Mesendoderm (in vitro differentiated cells): Measurements from ENCODE around the gene LGALSL.
"Not testable (repeated sequence)": the region's sequence is repeated elsewhere in the genome, so short reads cannot be mapped to it uniquely, and the experiment has no call there.

Experiments
- DNase-seq: peaks from one replicate; pipeline ENCODE4 v3.0.0; 2013
- H2AK5ac ChIP-seq: 2 replicates; pipeline ENCODE4 v1.6.1; 2013; ENCODE audit warnings: low read length, inconsistent platforms
- H2BK120ac ChIP-seq: 2 replicates; pipeline ENCODE4 v1.6.1; 2013; ENCODE audit warnings: low read depth, mild to moderate bottlenecking, low read length, moderate library complexity, mixed read lengths
- H2BK15ac ChIP-seq: replicated peaks from 2 replicates; pipeline ENCODE4 v1.6.1; 2013; ENCODE audit warnings: low read depth, mild to moderate bottlenecking, moderate library complexity
- H2BK5ac ChIP-seq: 2 replicates; pipeline ENCODE4 v1.6.1; 2013; ENCODE audit warnings: low read length, inconsistent platforms
- H3K18ac ChIP-seq: 2 replicates; pipeline ENCODE4 v1.6.1; 2013; ENCODE audit warnings: mild to moderate bottlenecking, low read length, mixed read lengths
- H3K23ac ChIP-seq: one replicate; pipeline ENCODE4 v1.6.1; 2013; ENCODE audit warnings: low read length
- H3K27ac ChIP-seq: 2 replicates; pipeline ENCODE4 v1.5.1; 2013; ENCODE audit warnings: low read depth, mild to moderate bottlenecking, inconsistent platforms, low read length, moderate library complexity
- H3K27me3 ChIP-seq: 2 replicates; pipeline ENCODE4 v1.6.1; 2013; ENCODE audit warnings: low read length, control low read depth, mild to moderate bottlenecking, inconsistent platforms; ENCODE audit not compliant: insufficient read depth, poor library complexity
- H3K36me3 ChIP-seq: 2 replicates; pipeline ENCODE4 v1.6.1; 2013; ENCODE audit warnings: low read length, inconsistent platforms; ENCODE audit not compliant: control insufficient read depth, insufficient read depth
- H3K4ac ChIP-seq: one replicate; pipeline ENCODE4 v1.6.1; 2013; ENCODE audit warnings: low read depth, mild to moderate bottlenecking, low read length, moderate library complexity
- H3K4me1 ChIP-seq: 2 replicates; pipeline ENCODE4 v1.6.1; 2013; ENCODE audit warnings: low read depth, low read length, inconsistent platforms; ENCODE audit not compliant: control insufficient read depth
- H3K4me2 ChIP-seq: 2 replicates; pipeline ENCODE4 v1.6.1; 2013; ENCODE audit warnings: low read length
- H3K4me3 ChIP-seq: 2 replicates; pipeline ENCODE4 v1.5.1; 2013; ENCODE audit warnings: mild to moderate bottlenecking, low read length
- H3K56ac ChIP-seq: one replicate; pipeline ENCODE4 v1.6.1; 2013; ENCODE audit warnings: low read length
- H3K79me1 ChIP-seq: 2 replicates; pipeline ENCODE4 v1.6.1; 2013; ENCODE audit warnings: low read length, inconsistent platforms
- H3K79me2 ChIP-seq: 2 replicates; pipeline ENCODE4 v1.6.1; 2013; ENCODE audit warnings: mild to moderate bottlenecking, low read length; ENCODE audit not compliant: control insufficient read depth, insufficient read depth
- H3K9ac ChIP-seq: 2 replicates; pipeline ENCODE4 v1.6.1; 2013; ENCODE audit warnings: low read length, inconsistent platforms
- H4K5ac ChIP-seq: one replicate; pipeline ENCODE4 v1.6.1; 2013; ENCODE audit warnings: low read length
- H4K8ac ChIP-seq: one replicate; pipeline ENCODE4 v1.6.1; 2013; ENCODE audit warnings: low read depth, mild to moderate bottlenecking, control low read depth, low read length, moderate library complexity
- WGBS: extraction: QIAGEN DNeasy Blood & Tissue Kit; methylation state at CpG from one replicate; pipeline ENCODE4 v1.1.7; 2013; ENCODE audit warnings: low lambda C conversion rate, missing lambda C conversion rate; ENCODE audit not compliant: insufficient coverage; ENCODE audit errors: extremely low coverage; 5-methylcytosine and 5-hydroxymethylcytosine counted together

LGALSL gene

GRCh38 chr2:64445970-64446369 lies 8.0 kb upstream of the LGALSL start:
- not testable (repeated sequence) for H3K79me1 ChIP-seq, H2AK5ac ChIP-seq, H3K4ac ChIP-seq, H3K27me3 ChIP-seq, H3K9ac ChIP-seq, H3K18ac ChIP-seq, H2BK5ac ChIP-seq, H2BK120ac ChIP-seq, H3K4me1 ChIP-seq, H3K79me2 ChIP-seq, DNase-seq, H2BK15ac ChIP-seq, H3K56ac ChIP-seq, H3K4me2 ChIP-seq, H3K23ac ChIP-seq, H3K36me3 ChIP-seq, H3K27ac ChIP-seq, H4K5ac ChIP-seq, H4K8ac ChIP-seq, H3K4me3 ChIP-seq

- Histone ChIP-seq H3K4me2 (no peak overlapping the region), H3K36me3 (no peaks in the 10 kb centered on the region), H3K79me1 (no peaks in the 10 kb centered on the region), H4K8ac (no peak overlapping the region), H3K4me1 (no peaks in the 10 kb centered on the region), H2BK15ac (no peak overlapping the region), H3K4me3 (no peak overlapping the region), H3K9ac (no peak overlapping the region), H3K27ac (no peak overlapping the region), H3K23ac (no peak overlapping the region), H2BK120ac (no peak overlapping the region), H3K79me2 (no peaks in the 10 kb centered on the region), H3K18ac (no peak overlapping the region), H2AK5ac (no peak overlapping the region), H3K4ac (no peak overlapping the region), H3K27me3 (no peaks in the 10 kb centered on the region), H3K56ac (no peak overlapping the region), H4K5ac (no peak overlapping the region), H2BK5ac (no peak overlapping the region)
- no peak for DNase-seq
- WGBS, result no CpG with 5 or more reads among the region's 2 CpGs
Observed at GRCh38 chr2:64447317-64448040, 6.5 kb upstream of the LGALSL start.

DNA sequence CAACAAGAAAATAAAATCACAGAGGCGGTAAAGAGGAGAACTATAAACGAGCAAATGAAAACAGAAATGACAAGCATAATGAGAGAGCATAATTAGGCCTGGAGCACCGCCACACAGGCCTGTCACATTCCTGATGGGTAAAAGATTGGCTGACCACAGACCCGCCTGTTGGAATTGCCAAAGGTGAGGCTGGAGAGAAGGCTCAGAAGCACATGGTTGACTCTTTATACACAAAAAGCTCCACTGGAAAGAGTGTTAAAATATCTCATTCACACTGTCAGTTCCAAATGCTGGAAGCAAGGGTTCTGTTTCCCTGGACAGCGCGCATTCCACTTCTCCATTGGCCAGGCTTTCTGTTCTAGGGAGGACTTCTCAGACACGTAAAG lies 5.9 kb upstream of the LGALSL start:
- no CpG with 5 or more reads among the region's 7 CpGs for WGBS

DNA sequence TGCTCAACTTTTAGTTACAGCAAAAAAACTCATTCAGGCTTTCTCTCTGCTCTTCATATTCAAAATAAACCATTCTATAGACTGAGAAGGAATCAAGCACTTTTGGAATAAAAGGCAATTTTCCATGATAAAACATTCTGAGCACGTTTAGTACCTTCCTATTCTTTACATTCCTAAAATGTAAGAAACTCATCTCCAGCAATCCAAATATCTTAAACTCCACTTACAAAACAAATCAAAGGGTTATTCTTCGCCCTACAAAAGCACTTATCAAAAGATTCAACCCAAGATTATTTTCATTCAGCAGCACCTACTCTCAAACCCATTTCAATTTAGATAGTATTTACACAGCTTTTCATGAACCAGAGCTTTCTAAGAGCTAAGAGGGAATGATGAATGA lies 2.9 kb upstream of the LGALSL start:
- no peaks in the 10 kb centered on the region for H3K27me3 ChIP-seq
- H3K79me1 ChIP-seq, result no peaks in the 10 kb centered on the region
- H2BK5ac ChIP-seq, result no peak overlapping the region
- WGBS, result 100% methylated on average over 1 of the region's 2 CpGs
- H2BK120ac ChIP-seq, result no peak overlapping the region
- H3K18ac ChIP-seq, result no peak overlapping the region
- H3K56ac ChIP-seq, result no peak overlapping the region
- H3K79me2 ChIP-seq, result no peaks in the 10 kb centered on the region
- no peak overlapping the region for H3K4me3 ChIP-seq
- DNase-seq, result no peak
- H3K36me3 ChIP-seq, result no peaks in the 10 kb centered on the region
- no peak overlapping the region for H3K4me2 ChIP-seq
- no peak overlapping the region for H4K8ac ChIP-seq
- no peak overlapping the region for H2BK15ac ChIP-seq
- H3K4ac ChIP-seq, result no peak overlapping the region
- H3K27ac ChIP-seq, result no peak overlapping the region
- H3K23ac ChIP-seq, result no peak overlapping the region
- no peak overlapping the region for H4K5ac ChIP-seq
- H2AK5ac ChIP-seq, result no peak overlapping the region
- H3K4me1 ChIP-seq, result peaks cover 2% of the 10 kb centered on the region
- no peak overlapping the region for H3K9ac ChIP-seq

More for the DNA sequence above, 5.9 kb upstream of the LGALSL start:
- Histone ChIP-seq H3K4me3 (no peak overlapping the region), H2BK15ac (no peak overlapping the region), H2BK5ac (no peak overlapping the region), H3K79me1 (no peaks in the 10 kb centered on the region), H2BK120ac (no peak overlapping the region), H3K23ac (no peak overlapping the region), H3K4me2 (no peak overlapping the region), H3K4me1 (no peaks in the 10 kb centered on the region), H3K79me2 (no peaks in the 10 kb centered on the region), H4K5ac (no peak overlapping the region), H3K9ac (no peak overlapping the region), H3K36me3 (no peaks in the 10 kb centered on the region), H3K27ac (no peak overlapping the region), H3K56ac (no peak overlapping the region), H3K18ac (no peak overlapping the region), H3K27me3 (no peaks in the 10 kb centered on the region), H4K8ac (no peak overlapping the region), H3K4ac (no peak overlapping the region), H2AK5ac (no peak overlapping the region)
- no peak for DNase-seq

DNA sequence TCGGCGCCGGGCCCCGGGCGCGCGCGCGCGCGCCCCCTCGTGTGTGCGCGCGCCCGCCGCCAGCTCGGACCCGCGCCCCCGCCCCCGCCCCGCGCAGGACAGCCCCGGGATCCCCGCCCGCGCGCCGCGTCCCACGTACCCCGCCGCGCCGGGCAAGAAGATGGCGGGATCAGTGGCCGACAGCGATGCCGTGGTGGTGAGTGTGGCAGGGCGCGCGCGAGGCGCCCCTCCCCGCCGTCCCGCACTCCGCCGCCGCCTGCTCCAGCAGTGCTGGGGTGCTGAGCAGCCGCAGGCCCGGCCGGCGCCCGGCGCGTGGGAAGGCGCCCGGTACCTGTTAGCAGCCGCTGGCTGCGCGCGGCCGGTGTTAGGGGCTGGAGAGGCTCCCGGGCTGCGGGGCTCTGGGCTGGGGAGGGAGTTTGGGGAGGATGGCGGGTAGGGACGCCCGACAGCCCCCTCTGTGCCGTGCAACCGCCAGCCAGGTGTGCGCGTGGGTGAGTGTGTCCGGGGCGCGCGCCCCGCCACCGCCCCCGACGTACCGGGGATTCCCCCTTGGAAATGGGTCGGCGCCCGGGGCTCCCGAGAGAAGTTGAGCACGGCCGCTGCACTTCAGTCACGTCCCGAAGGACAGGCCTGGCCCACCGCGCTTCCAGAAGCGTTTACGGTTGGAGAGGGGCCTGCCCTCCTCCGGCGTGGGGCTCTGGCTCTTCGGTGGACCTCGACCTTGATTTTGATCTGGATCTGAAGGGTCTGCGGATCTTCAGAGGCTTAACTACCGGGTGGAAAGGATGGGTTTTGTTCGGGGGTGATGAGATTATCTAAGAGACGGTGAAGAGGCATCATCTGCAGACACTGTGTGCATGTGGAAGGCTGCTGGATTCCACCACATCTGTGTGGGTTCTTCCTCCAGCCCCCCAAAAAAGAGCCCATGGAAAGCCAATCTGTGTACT lies 697 bp downstream of the LGALSL start:
- Histone ChIP-seq H3K23ac (no peak overlapping the region), H3K4me2 (peak overlapping the region; percentile 67), H3K9ac (peak overlapping the region; percentile 77), H2BK5ac (no peak overlapping the region), H3K79me2 (no peaks in the 10 kb centered on the region), H3K56ac (peak overlapping the region; percentile 89), H3K4me1 (peaks cover 2% of the 10 kb centered on the region), H3K27me3 (no peaks in the 10 kb centered on the region), H3K4ac (peak overlapping the region; percentile 18), H3K18ac (peak overlapping the region; percentile 70), H3K4me3 (peak overlapping the region; percentile 54), H4K8ac (peak overlapping the region; percentile 31), H3K36me3 (no peaks in the 10 kb centered on the region), H3K79me1 (no peaks in the 10 kb centered on the region), H4K5ac (no peak overlapping the region), H2BK15ac (no peak overlapping the region), H2BK120ac (peak overlapping the region; percentile 52), H3K27ac (peak overlapping the region; percentile 91), H2AK5ac (no peak overlapping the region)
- peak; percentile 60 for DNase-seq
- WGBS, result no CpG with 5 or more reads among the region's 103 CpGs
